ENCODE data around the gene ATP11A. TPM values are rescaled to one million over a fixed set of nuclear protein-coding genes. Genes with fewer than 3 reads are reported as not detected.

ATP11A gene
- total and polyA plus RNA-seq, 2 experiments from 2014 or later: 28.7 to 30.8 TPM

- no peak overlapping the region for H2AFZ ChIP-seq
- TF ChIP-seq EZH2phosphoT487 (IDR thresholded peaks at IDR 0.05; ENCODE audit: low read depth, severe bottlenecking, unreplicated experiment) (no peak), CTCF (IDR thresholded peaks at IDR 0.05; ENCODE audit: poor library complexity) (no peak)
- no peak overlapping the region for H3K4me2 ChIP-seq
- H3K4me3 ChIP-seq: no peak overlapping the region
- H3K79me2 ChIP-seq: peaks cover 80% of the 10 kb centered on the region
- H3K27ac ChIP-seq: peak overlapping the region; percentile 58
- H3K27me3 ChIP-seq: no peaks in the 10 kb centered on the region
- H3K9me3 ChIP-seq (ENCODE audit: low read depth): no peaks in the 10 kb centered on the region
- DNase-seq (ENCODE audit: low spot score): no peak
- H3K4me1 ChIP-seq (ENCODE audit: insufficient read depth): peaks cover 26% of the 10 kb centered on the region
- no peaks in the 10 kb centered on the region for H3K36me3 ChIP-seq (replicated peaks; ENCODE audit: insufficient read depth, low read depth)
- peaks cover 14% of the 10 kb centered on the region for H4K20me1 ChIP-seq (ENCODE audit: insufficient read depth, poor library complexity, severe bottlenecking)
- 85% methylated on average over 7 of the region's 7 CpGs for WGBS (ENCODE audit: low lambda C conversion rate, missing lambda C conversion rate)
- no peaks in the 10 kb centered on the region for H3K9me2 ChIP-seq (replicated peaks; ENCODE audit: insufficient read depth)
Observed at GRCh38 chr13:112756081-112756480, 66.2 kb downstream of the ATP11A start.

- Histone ChIP-seq H3K27ac (peak overlapping the region; percentile 58), H2AFZ (no peak overlapping the region), H3K9me3 (ENCODE audit: low read depth) (no peaks in the 10 kb centered on the region), H3K4me1 (ENCODE audit: insufficient read depth) (peaks cover 27% of the 10 kb centered on the region), H3K36me3 (replicated peaks; ENCODE audit: insufficient read depth, low read depth) (no peaks in the 10 kb centered on the region), H3K79me2 (peaks cover 80% of the 10 kb centered on the region), H4K20me1 (ENCODE audit: insufficient read depth, poor library complexity, severe bottlenecking) (peaks cover 14% of the 10 kb centered on the region), H3K9me2 (replicated peaks; ENCODE audit: insufficient read depth) (no peaks in the 10 kb centered on the region), H3K27me3 (no peaks in the 10 kb centered on the region), H3K4me2 (peak overlapping the region; percentile 41), H3K4me3 (no peak overlapping the region)
- TF ChIP-seq CTCF (IDR thresholded peaks at IDR 0.05; ENCODE audit: poor library complexity): no peak
- TF ChIP-seq EZH2phosphoT487 (IDR thresholded peaks at IDR 0.05; ENCODE audit: low read depth, severe bottlenecking, unreplicated experiment): no peak
- no peak for TF ChIP-seq EZH2 (IDR thresholded peaks at IDR 0.05; ENCODE audit: borderline replicate concordance)
- DNase-seq (ENCODE audit: low spot score): no peak
- 80% methylated on average over 19 of the region's 20 CpGs for WGBS (ENCODE audit: low lambda C conversion rate, missing lambda C conversion rate)
Observed at GRCh38 chr13:112756511-112756966, 66.7 kb downstream of the ATP11A start.

- H2AFZ ChIP-seq: no peak overlapping the region
- H3K4me3 ChIP-seq: no peak overlapping the region
- H3K36me3 ChIP-seq (replicated peaks; ENCODE audit: insufficient read depth, low read depth): no peaks in the 10 kb centered on the region
- H3K9me2 ChIP-seq (replicated peaks; ENCODE audit: insufficient read depth): no peaks in the 10 kb centered on the region
- H3K27ac ChIP-seq: peak overlapping the region; percentile 58
- no peaks in the 10 kb centered on the region for H3K9me3 ChIP-seq (ENCODE audit: low read depth)
- DNase-seq (ENCODE audit: low spot score): peak; percentile 39
- TF ChIP-seq CTCF (IDR thresholded peaks at IDR 0.05; ENCODE audit: poor library complexity) (no peak), EZH2 (IDR thresholded peaks at IDR 0.05; ENCODE audit: borderline replicate concordance) (no peak), EZH2phosphoT487 (IDR thresholded peaks at IDR 0.05; ENCODE audit: low read depth, severe bottlenecking, unreplicated experiment) (no peak)
- H3K4me1 ChIP-seq (ENCODE audit: insufficient read depth): peaks cover 33% of the 10 kb centered on the region
- 50% methylated on average over 16 of the region's 16 CpGs for WGBS (ENCODE audit: low lambda C conversion rate, missing lambda C conversion rate)
- peaks cover 12% of the 10 kb centered on the region for H4K20me1 ChIP-seq (ENCODE audit: insufficient read depth, poor library complexity, severe bottlenecking)
- peak overlapping the region; percentile 41 for H3K4me2 ChIP-seq
- H3K27me3 ChIP-seq: no peaks in the 10 kb centered on the region
- H3K79me2 ChIP-seq: peaks cover 80% of the 10 kb centered on the region
Observed at GRCh38 chr13:112756967-112757758, 67.3 kb downstream of the ATP11A start.
